MV-4-11 (cell line): ENCODE measurements around the gene EMC10.
"Not testable (repeated sequence)": the region's sequence is repeated elsewhere in the genome, so short reads cannot be mapped to it uniquely, and the experiment has no call there.

Source experiments
- DNase-seq: peaks from one replicate; lab custom pipeline; 2025; lab: John Stamatoyannopoulos, UW

Gene EMC10

DNA sequence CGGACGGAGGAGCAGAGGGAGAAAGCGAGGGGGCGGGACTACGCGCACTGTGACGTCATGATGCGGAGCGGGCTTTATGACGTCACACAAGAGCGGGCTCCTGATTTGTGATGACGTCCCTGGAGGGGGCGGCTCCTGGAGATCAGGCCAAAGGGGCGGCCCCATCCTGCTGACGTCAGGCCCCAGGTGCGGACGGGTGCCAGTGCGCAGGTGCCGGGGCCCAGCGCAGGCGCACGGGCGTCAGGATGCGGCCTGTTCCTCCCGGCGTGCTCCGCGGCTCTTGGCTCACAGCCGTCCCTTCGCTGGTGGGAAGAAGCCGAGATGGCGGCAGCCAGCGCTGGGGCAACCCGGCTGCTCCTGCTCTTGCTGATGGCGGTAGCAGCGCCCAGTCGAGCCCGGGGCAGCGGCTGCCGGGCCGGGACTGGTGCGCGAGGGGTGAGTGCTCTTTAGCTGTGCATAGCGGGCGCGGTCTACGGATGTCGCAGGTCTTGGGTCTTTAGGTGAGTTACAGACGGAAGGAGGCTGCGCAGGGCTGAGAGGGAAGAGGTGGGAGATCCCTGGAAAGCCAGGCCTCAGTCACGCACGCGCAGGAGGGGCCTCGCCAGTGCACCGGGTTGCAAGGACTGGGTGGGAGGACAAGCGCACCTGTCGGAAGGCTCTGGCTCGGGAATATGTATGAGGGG, at the start of gene EMC10, which contains the start of gene GARIN5A:
Gene EMC10, plus strand, starts transcription at position 284 of the 683 bp plus-strand sequence. Its CDS starts 38 bp downstream, at position 322.
Gene GARIN5A, minus strand, starts transcription at position 625 of the 683 bp plus-strand sequence. Its CDS starts 460 bp downstream, at position 165.
- DNase-seq: peak; percentile 90

DNA sequence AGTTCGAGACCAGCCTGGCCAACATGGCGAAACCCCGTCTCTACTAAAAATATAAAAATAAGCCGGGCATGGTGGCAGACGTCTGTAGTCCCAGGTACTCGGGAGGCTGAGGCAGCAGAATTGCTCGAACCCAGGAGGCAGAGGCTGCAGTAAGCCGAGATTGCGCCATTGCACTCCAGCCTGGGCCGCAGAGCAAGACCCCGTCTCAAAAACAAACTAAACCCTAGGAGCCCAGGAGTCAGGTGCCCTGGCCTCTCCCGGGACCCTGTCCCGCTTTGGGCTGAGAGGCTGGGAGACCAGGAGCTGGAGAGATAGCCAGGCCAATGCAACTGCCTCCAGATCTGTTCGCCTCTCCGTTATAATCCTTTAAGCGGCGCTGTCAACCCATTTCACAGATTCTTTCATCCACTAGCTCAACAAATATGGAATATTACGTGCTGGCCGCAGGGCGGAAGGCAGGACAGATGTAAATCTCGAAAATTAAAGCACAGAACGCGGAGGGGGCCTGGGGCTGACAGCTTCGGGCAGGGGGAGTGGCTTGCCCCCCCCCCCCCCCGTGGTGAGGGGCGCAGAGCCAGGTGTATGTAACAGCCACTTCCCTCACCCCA, 48.9 kb upstream of the EMC10 start:
- DNase-seq: no peak

GRCh38 chr19:50427997-50428425, 48.3 kb upstream of the EMC10 start:
- DNase-seq: peak; percentile 97

- DNase-seq: no peak
Measured at GRCh38 chr19:50428772-50429463, 47.4 kb upstream of the EMC10 start.

GRCh38 chr19:50430888-50431342, 45.4 kb upstream of the EMC10 start:
- no peak for DNase-seq

GRCh38 chr19:50431343-50432220, 44.7 kb upstream of the EMC10 start:
- peak; percentile 76 for DNase-seq

- DNase-seq: no peak
Measured at GRCh38 chr19:50432221-50433028, 43.9 kb upstream of the EMC10 start, which contains the start of gene MYBPC2. MYBPC2 (plus strand) TSS chr19:50432892; CDS start chr19:50432954, 62 bp downstream.

DNA sequence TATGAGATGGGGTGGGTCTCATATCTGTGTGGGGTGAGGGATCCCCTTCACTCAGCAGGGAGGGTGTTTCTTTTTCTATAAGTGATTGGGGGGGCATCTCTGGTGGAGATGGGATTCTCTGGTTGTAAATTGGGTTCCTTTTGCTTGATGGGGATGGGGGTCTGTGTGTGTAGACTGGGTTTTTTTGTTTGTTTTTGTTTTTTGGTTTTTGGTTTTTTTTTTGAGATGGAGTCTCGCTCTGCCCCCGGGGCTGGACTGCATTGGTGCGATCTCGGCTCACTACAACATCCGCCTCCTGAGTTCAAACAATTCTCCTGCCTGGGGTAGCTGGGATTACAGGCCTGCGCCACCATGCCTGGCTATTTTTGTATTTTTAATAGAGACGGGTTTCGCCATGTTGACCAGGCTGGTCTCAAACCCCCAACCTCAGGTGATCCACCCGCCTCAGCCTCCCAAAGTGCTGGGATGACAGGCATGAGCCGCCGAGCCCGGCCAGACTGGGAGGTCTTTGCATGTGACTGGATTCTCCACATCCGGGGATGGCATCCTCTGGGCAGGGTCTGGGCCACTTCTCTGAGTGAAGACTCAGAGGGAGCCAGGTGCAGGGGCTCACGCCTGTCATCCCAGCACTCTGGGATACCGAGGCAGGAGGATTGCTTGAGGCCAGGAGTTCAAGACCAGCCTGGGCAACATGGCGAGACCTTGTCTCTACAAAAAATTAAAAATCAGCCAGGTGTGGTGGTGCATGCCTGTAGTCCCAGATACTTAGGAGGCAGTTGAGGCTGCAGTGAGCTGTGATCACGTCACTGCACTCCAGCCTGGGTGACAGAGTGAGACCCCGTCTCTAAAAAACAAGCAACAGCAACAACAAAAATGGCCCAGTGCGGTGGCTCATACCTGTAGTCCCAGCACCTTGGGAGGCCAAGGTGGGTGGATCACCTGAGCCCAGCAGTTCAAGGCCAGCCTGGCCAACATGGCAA, 42.8 kb upstream of the EMC10 start:
- no peak for DNase-seq

- DNase-seq: no peak
Measured at GRCh38 chr19:50434525-50434924, 41.8 kb upstream of the EMC10 start.

DNA sequence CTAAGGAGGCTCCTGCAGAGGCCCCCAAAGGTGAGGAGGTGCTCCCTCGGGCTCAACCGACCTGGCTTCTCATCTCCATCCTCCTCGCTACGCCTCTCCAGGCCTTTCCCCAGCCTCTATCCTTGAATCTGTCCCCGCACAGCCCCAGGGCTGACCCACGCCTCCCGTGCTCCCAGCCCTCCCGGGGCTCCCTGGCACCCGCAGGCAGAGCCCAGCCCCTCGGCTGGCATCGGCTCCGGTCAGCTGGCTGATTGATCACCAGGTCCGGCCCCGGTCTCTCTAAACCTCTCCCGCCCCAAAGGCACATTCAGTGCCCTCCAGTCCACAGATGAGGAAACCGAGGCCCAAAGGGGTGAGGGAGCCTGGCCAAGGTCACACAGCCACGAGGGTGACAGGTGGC, 41.1 kb upstream of the EMC10 start:
- no peak for DNase-seq

DNA sequence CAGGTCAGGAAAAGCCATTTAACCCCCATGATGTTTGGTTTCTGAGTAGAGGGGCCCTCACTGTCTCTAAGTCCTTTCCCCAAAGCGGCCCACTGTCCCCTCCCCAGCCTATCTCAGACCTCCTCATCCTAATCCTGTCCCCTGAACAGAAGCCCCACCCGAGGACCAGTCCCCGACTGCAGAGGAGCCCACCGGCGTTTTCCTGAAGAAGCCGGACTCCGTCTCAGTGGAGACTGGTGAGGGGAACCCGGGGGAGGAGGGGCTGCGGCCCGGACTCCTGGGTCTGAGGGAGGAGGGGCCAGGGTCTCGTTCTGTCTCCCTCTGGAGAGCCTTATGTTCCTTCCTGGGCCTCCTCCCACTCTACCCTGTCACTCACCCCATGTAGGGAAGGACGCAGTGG, 40.7 kb upstream of the EMC10 start:
- no peak for DNase-seq

DNA sequence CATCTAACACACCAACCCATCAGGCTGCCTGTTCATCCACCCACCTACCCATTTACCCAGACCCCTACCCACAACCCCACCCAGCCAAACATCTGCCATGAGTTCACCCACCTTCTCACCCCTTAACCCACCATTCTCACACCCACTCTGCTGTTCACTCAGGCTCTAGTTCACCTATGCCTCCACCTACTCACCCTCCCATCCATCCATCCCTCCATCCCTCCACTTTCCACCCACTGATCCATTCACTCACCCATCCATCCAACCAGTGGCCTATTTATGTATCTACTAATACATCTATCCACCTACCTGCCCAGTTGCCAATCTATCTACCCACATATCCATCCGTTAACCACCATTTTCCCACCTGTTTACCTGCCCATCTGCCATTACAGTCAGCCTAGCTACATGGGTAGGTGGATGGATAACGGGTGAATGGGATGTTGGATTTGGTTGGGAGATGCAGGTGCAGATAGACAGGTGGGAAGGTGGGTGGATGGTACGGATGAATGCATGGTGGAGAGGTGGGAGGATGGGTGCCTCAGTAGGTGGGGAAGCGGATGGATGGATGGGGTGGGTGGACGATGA, 38.4 kb upstream of the EMC10 start:
- no peak for DNase-seq

- not testable (repeated sequence) for DNase-seq
Measured at GRCh38 chr19:50439130-50439529, 37.2 kb upstream of the EMC10 start.

- DNase-seq: no peak
Measured at GRCh38 chr19:50444059-50444458, 32.2 kb upstream of the EMC10 start.

GRCh38 chr19:50447053-50447452, 29.3 kb upstream of the EMC10 start:
- no peak for DNase-seq

GRCh38 chr19:50447750-50448149, 28.6 kb upstream of the EMC10 start:
- no peak for DNase-seq

- no peak for DNase-seq
Measured at GRCh38 chr19:50449236-50449899, 26.9 kb upstream of the EMC10 start.

- no peak for DNase-seq
Measured at GRCh38 chr19:50450369-50451222, 25.7 kb upstream of the EMC10 start.
